A673 (cell line): ENCODE measurements around the gene RAB25.

Experiments used
- CTCF ChIP-seq: fragments of 300-800, 200-600 bp; sonication (generic); conservative IDR thresholded peaks from 2 replicates; pipeline ENCODE4 v1.5.1; 2017; ENCODE audit warnings: low read depth, mild to moderate bottlenecking, antibody characterized with exemption, low read length, moderate library complexity, mixed read lengths
- EZH2 ChIP-seq: fragments of 200-600 bp; sonication (generic); IDR thresholded peaks from 2 replicates; pipeline ENCODE4 v1.6.1; 2017; ENCODE audit warnings: borderline replicate concordance, low read depth, mild to moderate bottlenecking, mixed read lengths, antibody characterized with exemption, low read length; ENCODE audit not compliant: poor library complexity, severe bottlenecking

GRCh38 chr1:156033011-156033410 is 27.9 kb upstream of the RAB25 start:
- TF ChIP-seq CTCF (no peak), EZH2 (no peak)
